NCI-H1417 treated with DMSO at 0.1 percent for 48 hours (cell line): Measurements from ENCODE around the gene POLH.

ENCODE experiments used
- DNase-seq: peaks from one replicate; lab custom pipeline; 2025; lab: John Stamatoyannopoulos, UW

Gene POLH

DNA sequence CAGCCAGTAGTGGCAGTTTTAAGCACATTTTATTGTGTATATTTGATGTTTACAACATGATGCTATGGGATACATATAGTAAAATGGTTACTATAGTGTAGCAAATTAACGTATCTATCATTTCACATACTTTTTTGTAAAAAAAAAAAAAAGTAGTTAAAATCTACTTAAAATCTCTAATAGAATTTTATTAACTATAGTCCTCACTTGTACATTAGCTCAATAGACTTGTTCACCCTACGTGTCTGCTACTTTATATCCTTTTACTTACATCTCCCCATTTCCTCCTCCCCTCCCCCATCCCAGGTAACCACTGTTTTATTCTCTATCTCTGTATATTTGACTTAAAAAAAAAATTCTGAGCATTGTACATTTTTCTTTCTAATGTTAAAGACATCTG is 30.0 kb downstream of the POLH start:
- DNase-seq = no peak

DNA sequence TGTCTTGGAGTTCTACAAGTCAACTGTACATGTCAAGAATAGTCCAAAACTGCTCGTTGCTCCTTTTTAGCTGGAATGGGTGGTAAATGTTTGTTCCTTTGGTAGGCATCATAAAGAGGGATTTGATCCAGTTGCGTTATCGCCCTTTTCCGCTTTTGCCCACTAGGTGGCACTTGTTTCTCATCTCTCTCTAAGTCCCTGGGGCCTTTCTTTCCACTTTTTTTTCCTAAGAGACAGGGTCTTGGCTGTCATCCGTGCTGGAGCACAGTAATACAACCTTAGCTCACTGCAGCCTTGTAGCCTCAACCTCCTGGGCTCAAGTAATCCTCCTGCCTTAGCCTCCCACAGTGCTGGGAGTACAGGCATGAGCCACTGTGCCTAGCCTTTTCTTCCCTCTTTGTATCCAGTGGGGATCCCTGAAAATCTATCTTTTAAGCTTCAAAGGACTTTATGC is 32.4 kb downstream of the POLH start:
- peak; percentile 17 for DNase-seq

DNA sequence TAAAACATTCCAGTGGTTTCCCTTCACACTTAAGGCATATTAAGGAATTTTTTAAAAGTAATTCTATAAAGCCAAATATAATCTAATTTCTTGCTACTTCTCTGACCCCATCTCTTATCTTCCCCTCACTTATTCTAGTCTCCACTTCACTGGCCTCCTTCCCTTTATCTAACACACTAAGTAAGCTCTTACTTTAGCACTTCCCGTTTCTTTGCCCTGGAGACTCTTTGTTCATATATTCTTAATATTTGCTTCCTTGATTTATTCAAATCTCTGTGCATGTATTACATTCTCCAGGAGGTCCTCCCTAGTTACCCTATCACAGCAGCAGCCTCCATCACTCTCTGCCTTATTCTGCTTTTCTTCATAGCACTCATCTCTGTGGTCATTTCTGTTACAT is 32.8 kb downstream of the POLH start:
- DNase-seq = no peak

DNA sequence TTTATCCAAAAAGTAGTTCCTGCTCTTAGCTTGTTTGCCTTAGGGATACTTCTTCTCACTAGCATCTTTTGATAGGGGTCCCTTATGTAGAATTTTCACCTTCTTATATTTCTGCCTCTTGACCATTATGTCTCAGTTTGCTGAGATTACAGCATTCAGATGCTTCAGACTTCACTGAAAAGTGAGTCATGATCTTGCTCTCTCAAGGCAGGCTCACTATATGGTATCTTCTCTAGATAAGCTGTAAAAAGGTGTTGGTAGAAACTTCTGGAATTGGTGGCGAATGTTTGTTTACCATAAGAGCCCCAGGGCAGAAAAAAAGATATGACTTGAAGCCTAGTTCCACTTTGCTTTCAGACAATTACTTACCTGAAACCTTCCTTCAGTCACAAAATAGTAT is 33.4 kb downstream of the POLH start:
- no peak for DNase-seq

DNA sequence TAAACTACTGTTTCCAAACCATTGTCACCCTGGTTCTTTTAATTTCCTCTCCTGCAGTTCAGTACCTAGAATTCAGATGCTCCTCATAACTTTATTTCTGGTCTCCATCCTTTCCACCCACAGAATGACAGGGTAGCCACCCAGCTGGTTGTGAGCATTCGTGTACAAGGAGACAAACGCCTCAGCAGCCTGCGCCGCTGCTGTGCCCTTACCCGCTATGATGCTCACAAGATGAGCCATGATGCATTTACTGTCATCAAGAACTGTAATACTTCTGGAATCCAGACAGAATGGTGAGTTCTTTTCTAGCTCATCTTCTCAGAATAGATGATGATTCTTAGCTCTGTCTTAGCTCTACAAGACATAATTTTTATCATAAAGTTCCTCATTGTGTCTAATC is 34.4 kb downstream of the POLH start:
- no peak for DNase-seq

DNA sequence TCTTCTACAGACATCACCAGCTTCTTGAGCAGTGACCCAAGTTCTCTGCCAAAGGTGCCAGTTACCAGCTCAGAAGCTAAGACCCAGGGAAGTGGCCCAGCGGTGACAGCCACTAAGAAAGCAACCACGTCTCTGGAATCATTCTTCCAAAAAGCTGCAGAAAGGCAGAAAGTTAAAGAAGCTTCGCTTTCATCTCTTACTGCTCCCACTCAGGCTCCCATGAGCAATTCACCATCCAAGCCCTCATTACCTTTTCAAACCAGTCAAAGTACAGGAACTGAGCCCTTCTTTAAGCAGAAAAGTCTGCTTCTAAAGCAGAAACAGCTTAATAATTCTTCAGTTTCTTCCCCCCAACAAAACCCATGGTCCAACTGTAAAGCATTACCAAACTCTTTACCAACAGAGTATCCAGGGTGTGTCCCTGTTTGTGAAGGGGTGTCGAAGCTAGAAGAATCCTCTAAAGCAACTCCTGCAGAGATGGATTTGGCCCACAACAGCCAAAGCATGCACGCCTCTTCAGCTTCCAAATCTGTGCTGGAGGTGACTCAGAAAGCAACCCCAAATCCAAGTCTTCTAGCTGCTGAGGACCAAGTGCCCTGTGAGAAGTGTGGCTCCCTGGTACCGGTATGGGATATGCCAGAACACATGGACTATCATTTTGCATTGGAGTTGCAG is 37.9 kb downstream of the POLH start:
- DNase-seq = no peak

DNA sequence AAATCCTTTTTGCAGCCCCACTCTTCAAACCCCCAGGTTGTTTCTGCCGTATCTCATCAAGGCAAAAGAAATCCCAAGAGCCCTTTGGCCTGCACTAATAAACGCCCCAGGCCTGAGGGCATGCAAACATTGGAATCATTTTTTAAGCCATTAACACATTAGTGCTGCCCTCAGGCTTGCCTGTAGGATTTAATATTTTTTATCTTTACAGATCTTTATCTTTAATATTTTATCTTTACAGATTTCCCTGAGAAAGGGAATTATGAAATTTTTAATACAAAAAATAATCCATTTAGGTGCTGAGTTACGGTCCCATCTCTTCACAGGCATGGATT is 38.4 kb downstream of the POLH start:
- DNase-seq = no peak

DNA sequence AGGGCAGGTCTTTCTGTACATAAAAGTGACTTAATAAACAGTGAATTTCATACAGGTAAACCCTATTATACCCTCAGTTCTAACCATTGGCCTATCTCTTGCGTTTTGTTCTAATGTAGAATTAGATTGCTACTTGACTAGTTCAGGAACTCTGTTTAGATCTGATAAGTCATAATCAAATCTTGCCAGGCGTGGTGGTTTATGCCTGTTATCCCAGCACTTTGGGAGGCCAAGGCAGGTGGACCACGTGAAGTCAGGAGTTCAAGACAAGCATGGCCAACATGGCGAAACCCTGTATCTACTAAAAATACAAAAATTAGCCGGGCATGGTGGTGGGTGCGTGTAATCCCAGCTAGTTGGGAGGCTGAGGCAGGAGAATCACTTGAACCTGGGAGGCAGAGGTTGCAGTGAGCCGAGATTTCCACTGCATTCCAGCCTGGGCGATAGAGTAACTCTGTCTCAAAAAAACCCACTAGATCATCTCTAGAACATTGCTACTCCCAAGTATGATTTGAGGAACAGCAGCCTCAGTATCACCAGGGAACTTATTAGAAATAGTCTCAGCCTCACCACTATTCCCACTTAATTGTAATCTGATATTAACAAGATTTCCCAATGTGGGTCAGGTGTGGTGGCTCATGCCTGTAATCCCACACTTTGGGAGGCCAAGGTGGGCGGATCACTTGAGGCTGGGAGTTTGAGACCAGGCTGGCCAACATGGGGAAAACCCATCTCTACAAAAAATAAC is 40.9 kb downstream of the POLH start:
- DNase-seq = no peak

DNA sequence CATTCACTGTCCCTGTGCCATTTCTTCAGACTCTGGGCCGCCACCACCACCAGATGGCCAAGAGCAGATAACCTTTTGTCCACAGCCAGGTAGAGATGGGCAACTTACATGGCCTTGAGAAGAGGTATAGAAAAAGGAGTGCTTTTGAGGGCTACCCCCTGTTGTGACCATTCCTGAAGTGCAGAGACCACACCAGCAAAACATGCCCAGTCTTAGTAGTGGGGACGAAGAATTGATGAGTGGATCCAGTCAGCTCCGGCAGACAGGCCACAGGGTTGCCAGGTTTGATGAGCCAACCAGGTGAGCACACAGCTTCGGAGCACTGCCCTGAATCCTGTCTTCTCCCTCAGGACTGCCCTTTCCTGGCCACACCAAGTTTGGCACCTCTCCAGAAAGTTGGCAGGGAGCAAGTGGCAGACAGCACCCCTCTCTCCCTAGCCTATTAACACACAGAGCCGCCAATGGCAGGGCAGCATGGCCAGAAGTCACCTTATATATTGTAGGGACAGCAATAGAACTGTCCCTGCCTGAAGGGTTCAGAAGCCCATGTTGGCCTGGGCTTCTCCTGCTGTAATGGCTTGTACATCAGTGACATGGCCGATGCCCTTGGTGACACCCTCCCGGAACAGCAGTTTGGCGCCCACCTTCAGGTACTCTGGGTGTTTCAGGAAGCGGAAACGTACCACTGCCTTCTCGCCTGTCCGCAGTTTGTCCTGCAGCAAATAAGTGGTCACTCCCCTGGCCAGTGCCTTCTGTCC is 45.3 kb downstream of the POLH start:
- no peak for DNase-seq

DNA sequence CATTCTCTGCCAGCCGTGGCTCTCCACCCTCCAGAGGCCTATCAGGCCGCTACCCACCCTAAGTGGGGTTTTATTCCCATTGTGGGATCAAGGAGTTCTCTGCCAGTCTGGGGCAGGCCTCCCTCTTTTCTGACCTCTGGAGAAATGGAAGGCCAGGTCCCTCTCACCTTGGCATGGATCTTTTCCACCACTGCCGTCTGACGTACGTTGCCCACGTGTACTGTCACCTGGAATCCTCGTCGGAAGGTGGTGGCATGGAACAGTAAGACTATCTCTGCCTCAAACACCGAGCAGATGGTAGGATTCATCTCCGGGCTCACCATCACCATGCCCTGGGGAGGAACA is 45.8 kb downstream of the POLH start:
- no peak for DNase-seq

DNA sequence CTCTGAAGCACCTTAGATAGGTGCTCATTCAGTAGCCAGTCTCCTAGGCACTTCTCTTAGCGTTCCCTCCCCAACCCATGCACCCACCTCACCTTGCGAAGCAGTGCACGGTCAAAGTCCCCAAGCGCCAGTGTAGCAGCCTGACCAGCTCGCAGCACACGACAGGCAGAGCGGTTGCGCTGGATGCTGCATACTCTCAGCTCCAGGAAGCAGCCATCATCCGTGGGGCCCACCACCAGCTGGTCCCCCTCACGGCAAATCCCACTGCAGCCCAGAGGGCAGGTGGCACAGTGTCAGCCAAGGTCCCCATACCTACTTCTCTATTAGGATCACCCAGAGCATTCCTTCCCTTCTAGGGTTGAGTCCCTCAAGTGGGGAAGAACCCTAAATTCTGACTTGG is 46.6 kb downstream of the POLH start:
- no peak for DNase-seq

DNA sequence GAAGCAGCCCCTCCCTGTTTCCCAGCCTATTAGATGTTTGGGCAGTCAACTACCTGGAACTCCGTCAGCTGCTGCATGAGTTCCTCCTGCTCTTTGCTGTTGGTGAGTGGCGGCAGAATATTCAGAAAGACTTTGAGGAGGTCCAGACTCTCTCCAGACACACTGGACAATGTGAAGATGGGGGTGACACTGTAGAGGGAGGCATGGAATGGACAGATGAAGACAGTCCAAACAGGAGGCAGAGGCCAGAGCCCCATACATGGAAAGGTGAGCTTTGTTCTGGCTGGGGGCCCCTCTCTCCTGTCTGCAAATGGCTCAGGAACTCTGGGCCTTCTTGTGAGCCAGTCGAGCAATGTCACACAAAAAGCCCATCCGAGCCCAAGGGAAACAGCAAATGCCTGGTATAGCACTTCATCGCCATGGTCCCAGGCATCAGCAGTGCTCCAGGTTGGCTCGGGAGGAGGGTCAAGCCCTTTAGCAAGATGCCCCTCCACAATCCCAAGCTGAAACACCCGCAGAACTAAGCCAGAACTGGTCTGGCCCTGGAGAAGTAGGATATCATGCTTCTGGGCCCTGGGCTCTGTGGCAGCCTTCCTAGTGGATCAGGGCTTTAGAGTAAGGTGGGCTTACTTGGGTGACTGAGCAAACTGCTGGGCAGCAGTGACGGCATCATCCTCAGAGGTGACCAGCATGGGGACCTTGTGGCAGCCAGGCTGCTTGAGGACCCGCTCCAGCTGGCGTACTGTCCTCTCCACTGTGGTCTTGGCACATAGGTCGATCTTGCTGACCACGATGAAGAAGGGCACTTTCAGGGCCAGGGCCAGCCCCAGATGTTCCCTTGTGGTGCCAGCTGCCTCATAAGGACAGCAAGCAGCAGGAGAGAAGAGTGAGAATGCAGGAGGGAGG is 48.1 kb downstream of the POLH start:
- no peak for DNase-seq

DNA sequence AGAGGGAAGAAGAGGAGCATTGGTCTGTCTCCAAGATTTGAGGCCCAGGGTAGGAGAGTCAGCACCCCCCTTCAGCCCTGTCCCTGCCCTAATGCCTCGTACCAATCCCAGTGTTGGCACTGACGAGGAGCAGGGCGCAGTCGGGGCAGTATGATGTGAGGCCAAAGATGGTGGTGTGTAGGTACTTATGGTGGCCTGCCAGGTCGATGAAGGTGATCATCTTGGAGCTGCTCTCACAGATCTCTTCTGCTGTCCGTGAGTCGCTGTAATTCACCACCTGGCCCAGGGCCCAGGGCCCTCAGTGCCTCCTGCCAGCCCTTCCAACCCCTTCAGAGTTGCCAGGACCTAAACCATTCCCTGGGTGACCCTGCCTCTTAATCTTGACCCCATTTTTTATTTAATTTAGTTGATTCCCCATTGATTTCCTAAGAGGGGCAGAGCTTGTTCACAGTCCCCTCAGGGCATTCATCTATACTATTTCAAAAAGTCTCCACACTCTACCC is 48.9 kb downstream of the POLH start:
- DNase-seq = no peak

DNA sequence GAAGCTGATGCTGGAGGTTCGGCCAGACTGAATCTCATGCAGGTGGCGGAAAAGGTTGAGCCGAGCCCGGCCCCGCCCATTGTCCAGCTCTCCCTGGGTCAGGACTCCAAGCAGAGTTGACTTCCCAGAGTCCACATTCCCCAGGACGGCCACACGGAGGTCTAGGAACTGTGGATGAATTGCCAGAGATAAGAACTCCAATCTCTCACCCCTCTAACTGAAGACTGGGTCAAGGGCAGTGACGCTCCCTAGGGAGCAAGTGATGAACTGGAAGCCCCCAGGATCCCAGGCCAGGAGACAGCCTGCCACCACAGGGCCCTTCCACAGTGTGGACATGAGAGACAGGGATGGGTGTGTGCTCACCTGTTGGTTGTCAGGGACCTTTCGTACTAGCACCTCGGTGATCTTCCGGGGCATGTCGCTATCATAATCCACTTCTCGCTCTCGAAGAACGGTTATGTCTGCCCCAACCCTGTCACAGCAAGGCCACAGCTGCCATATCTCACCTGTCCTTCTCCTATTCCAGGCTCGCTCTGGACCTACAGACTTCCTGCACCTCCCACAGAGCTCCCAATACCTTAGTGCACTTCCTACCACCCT is 49.5 kb downstream of the POLH start:
- DNase-seq = no peak

DNA sequence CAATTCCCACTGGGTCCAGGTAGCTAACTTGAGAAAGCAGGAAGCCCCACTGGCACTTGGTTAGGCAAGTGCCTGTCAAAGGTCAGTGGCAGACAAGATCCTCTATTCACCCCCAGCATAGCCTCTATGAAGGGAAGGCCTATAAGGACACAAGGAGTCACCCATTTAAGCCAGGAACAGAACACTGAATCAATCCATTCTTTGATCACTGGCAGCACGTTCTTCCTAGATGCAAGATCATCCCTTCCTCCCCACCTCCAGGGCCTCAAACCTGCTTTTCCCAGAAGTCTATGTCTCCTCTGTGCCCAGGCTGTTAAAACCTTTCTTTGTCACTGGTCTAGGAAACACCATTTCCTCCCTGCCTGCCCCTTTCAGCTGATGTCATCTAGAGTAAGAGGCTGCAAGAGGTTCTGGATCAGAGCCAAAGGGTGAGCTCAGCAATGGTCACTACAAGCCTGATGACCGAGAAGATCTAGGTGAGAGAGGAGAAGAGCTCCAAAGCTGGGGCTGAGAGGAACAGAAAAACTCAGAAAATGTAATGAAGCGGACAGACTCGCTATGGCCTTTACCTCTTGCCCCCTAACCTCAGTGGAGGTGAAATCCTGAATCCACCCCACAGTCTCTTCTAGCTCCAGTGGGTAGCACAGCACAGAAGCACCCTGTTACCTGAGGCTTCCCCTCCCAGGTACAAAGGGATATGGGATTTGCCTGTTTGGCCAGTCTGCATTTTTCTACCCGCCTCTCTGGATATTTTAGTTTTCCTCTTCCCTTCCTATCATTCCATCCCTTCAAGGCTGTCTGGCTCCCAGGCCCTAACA is 51.2 kb downstream of the POLH start:
- no peak for DNase-seq

DNA sequence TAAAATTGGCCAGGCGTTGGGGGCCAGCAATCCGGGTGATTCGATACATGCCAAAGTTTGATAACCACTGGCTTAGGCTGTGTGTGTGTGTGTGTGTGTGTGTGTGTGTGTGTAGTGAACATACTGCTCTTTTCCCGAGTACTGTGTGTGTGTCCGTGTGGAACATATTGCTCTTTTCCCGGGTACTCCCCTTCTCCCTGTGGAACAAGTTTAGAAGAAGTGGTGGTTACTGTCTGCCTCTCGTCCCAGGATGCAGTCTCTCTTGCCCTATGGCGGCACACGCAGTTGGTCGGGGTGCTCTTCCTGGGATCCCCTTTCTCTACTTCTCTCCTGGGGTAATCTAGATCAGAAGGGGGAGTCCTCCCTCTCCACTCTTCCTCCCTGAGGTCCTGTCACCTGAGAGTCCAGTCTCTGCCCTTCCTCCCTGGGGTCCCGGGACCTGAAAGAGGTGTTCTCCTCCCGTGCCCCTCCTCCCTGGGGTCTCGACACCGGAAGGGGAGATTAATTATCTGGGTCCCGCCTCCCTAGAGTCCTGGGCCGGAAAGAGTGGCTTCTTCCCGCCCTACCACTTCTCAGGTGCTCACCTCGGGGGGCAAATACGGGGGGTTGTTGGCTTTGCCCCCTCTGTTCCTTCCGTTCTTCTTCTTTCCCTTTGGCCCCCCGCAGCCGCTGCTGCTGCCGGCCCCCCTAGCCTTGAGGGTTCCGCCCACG is 52.6 kb downstream of the POLH start:
- no peak for DNase-seq

DNA sequence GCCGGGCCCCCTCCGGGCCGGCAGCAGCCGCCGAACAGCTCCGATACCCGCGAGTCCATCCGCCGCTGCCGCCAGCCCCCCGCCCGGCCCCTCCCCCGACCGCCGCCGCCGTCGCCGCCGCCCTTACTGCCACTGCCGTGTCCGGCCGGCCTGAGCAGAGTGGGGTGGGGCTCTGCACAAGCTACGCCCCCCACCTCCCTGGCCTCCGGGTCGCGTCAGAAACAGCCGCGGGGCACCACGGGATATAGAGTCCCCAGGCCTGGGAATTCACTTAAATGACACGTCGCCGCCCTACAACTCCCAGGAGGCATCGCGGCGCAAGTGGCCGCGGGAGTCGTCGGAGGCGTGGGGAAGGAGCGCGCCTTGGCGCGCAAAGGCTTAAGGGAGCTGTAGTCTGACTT is 53.1 kb downstream of the POLH start, which contains the start of gene GTPBP2:
GTPBP2 (minus strand) TSS at position 161 of the 401 bp plus-strand sequence; CDS start at position 59, 102 bp downstream.
- peak; percentile 91 for DNase-seq

DNA sequence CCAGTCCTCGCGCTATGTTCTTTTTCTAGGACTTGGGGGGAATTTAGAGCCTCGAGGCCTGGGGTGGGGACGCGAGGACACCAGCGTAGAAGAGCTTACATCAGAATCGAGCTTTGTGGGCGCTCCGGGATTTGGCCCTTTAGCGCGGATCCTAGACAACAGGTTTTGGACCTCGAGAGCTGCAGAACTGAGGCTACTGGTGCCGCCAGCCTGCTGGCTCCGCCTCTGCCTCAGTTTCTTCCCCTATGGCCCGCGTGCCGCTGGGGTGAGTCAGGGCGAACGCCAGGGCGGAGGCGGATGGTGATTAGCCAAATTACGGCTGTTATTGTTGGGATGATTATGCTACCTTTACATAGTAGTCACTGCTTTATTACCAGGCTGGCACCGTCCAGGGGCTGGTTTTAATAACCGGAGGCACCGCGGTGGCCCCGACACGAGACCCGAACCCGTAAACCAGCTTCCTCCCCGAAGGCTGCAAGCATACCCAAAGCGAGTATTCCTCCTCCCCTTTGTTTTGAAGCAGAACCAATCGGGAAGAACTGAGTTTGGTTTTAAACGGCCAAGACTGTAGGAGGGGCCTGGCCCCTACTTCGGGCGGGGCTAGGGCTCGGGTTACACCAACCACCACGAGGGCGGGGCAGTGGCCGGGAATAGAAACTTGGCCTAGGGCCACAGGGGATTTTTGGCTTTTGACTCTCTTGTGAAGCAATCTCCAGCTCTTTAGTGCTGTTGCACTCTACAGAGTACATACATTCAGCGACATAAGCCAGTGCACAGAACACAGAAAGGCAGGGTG is 53.7 kb downstream of the POLH start:
- DNase-seq = peak; percentile 58

DNA sequence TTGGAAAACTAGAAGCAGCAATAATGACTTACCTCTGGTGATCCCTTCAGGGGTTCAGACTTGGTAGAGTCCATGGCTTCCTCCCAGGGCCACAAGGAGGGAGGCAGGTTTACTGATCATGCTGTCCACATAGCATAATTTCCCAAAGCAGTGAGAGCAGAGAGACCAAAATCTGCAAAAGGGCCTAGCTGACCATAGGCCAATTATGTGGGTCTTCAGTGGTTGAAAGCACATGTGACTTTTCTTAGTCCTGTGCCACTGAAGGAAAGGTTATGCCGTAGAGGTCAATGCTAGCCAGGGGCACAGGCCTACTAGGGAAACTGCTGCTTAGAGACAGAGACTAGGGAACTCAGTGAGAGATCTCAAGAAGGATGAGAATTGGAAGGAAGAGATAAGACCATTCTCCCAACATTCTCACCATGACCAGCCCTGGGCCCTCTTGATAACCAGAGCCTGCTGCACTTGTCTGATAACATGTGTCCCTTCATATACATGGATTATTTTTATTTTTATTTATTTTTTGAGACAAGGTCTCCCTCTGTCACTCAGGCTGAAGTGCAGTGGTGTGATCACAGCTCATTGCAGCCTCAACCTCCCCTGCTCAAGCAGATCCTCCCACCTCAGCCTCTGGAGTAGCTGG is 55.1 kb downstream of the POLH start:
- no peak for DNase-seq
